A549 (cell line): ENCODE data around the gene PSMD13. TPM values are rescaled to one million over a fixed set of nuclear protein-coding genes. Genes with fewer than 3 reads are reported as not detected.
A peak's percentile ranks its signal among the peaks of the same experiment; 100 is the strongest.

ENCODE experiments used
- ATAC-seq, 2 experiments: fragments of 200-7000 bp in 1 of 2; fragments of >200 bp in 1 of 2; cut with Nextera tagmentation in 1 of 2; cut with Tn5 transposase in 1 of 2; 3 replicates each; pipeline versions ENCODE4 v1.8.0 to v1.9.1; 2018 to 2020; ENCODE audit warnings: mild to moderate bottlenecking in 1 of 2, moderate library complexity in 1 of 2
- CTCF ChIA-PET: fragments of 300-600 bp; sonication (Branson Sonifier 250); formaldehyde crosslinking; extraction: SDS; loops from one replicate; lab custom pipeline; 2021; ENCODE audit warnings: antibody characterized with exemption, inconsistent platforms; lab: Yijun Ruan, JAX
- POLR2A ChIA-PET: fragments of 350-600 bp; formaldehyde crosslinking; extraction: SDS; loops from one replicate; lab custom pipeline; 2021; ENCODE audit warnings: antibody characterized with exemption, inconsistent platforms; lab: Yijun Ruan, JAX
- DNase-seq, 2 experiments: peaks; one replicate each; pipeline versions ENCODE4 v3.0.0 to v3.0.0-alpha.2; 2011 to 2016; ENCODE audit warnings: low read depth in 1 of 2, low spot score in 1 of 2
- FAIRE-seq: peaks from 2 replicates; lab custom pipeline; 2011; peaks lifted over from hg19 to GRCh38; lab: Jason Lieb, UNC
- H3K27ac ChIP-seq, 2 experiments: fragments of >200 bp; sonication (Bioruptor Twin); formaldehyde crosslinking; 3 replicates each; pipeline ENCODE4 v1.5.1; 2016 to 2017
- H3K4me1 ChIP-seq: fragments of >200 bp; sonication (Bioruptor Twin); formaldehyde crosslinking; 3 replicates; pipeline ENCODE4 v1.6.1; 2016
- H3K4me2 ChIP-seq: fragments of >200 bp; sonication (Bioruptor Twin); formaldehyde crosslinking; 3 replicates; pipeline ENCODE4 v1.6.1; 2016
- H3K4me3 ChIP-seq: fragments of >200 bp; sonication (Bioruptor Twin); formaldehyde crosslinking; 3 replicates; pipeline ENCODE4 v1.5.1; 2016
- H3K9me3 ChIP-seq: fragments of >200 bp; sonication (Bioruptor Twin); formaldehyde crosslinking; 3 replicates; pipeline ENCODE4 v1.6.1; 2016
- CBX8 ChIP-seq: fragments of 200-600 bp; sonication (generic); IDR thresholded peaks from 2 replicates; pipeline ENCODE4 v1.6.1; 2016
- ESRRA ChIP-seq: fragments of 150-350 bp; IDR thresholded peaks from 2 replicates; pipeline ENCODE4 v1.6.1; 2014; ENCODE audit warnings: mild to moderate bottlenecking, low read length, borderline replicate concordance
- FOSB ChIP-seq: fragments of 250-450 bp; sonication (Bioruptor Pico); IDR thresholded peaks from 2 replicates; pipeline ENCODE4 v1.5.0; 2020; ENCODE audit warnings: mild to moderate bottlenecking, moderate library complexity
- FOSL2 ChIP-seq, 2 experiments: fragments of 450-650 bp in 1 of 2; fragments of >200 bp in 1 of 2; sonication (Bioruptor Twin) in 1 of 2; formaldehyde crosslinking; IDR thresholded peaks; 2 replicates each; pipeline versions ENCODE4 v1.5.0 to v1.6.1; 2016 to 2020; ENCODE audit warnings: mild to moderate bottlenecking in 1 of 2, moderate library complexity in 1 of 2
- GATA3 ChIP-seq: IDR thresholded peaks from 2 replicates; pipeline ENCODE4 v1.6.1; 2012; ENCODE audit warnings: borderline replicate concordance
- HDAC2 ChIP-seq: fragments of 200-600 bp; sonication (generic); IDR thresholded peaks from 2 replicates; pipeline ENCODE4 v1.6.1; 2016
- HES2 ChIP-seq: fragments of >200 bp; sonication (Bioruptor Twin); formaldehyde crosslinking; IDR thresholded peaks from 2 replicates; pipeline ENCODE4 v1.6.1; 2016
- HOXB13 ChIP-seq: fragments of 250-450 bp; sonication (Bioruptor Pico); IDR thresholded peaks from 2 replicates; pipeline ENCODE4 v1.5.0; 2020; ENCODE audit warnings: low read depth, mild to moderate bottlenecking, moderate library complexity
- JUN ChIP-seq, 2 experiments: fragments of >200 bp; sonication (Bioruptor Twin); formaldehyde crosslinking; IDR thresholded peaks; 2 replicates in 1 of 2; 3 replicates in 1 of 2; pipeline ENCODE4 v1.6.1; 2016 to 2017
- JUNB ChIP-seq: fragments of >200 bp; sonication (Bioruptor Twin); formaldehyde crosslinking; IDR thresholded peaks from 2 replicates; pipeline ENCODE4 v1.6.1; 2016
- KDM1A ChIP-seq: fragments of 200-600 bp; sonication (generic); IDR thresholded peaks from 2 replicates; pipeline ENCODE4 v1.6.1; 2016; ENCODE audit warnings: low read depth, mild to moderate bottlenecking
- NPAS2 ChIP-seq: fragments of 250-450 bp; sonication (Bioruptor Pico); IDR thresholded peaks from 2 replicates; pipeline ENCODE4 v1.8.0; 2022; ENCODE audit warnings: mild to moderate bottlenecking, moderate library complexity, borderline replicate concordance
- NR3C1 ChIP-seq: fragments of >200 bp; sonication (Bioruptor Twin); formaldehyde crosslinking; IDR thresholded peaks from 3 replicates; pipeline ENCODE4 v1.6.1; 2017
- PBX3 ChIP-seq: IDR thresholded peaks from 2 replicates; pipeline ENCODE4 v1.6.1; 2012
- PHF8 ChIP-seq: fragments of 200-600 bp; sonication (generic); IDR thresholded peaks from 2 replicates; pipeline ENCODE4 v1.6.1; 2016; ENCODE audit warnings: low read depth, mild to moderate bottlenecking, antibody characterized with exemption, moderate library complexity, borderline replicate concordance
- POLR2AphosphoS2 ChIP-seq: conservative IDR thresholded peaks from 2 replicates; pipeline ENCODE4 v1.6.1; 2012; ENCODE audit warnings: low read length, improper control_type of control experiment, inconsistent platforms
- RAD21 ChIP-seq, 2 experiments: fragments of >200 bp in 1 of 2; sonication (Bioruptor Twin) in 1 of 2; formaldehyde crosslinking in 1 of 2; IDR thresholded peaks in 1 of 2; conservative IDR thresholded peaks in 1 of 2; 2 replicates in 1 of 2; 3 replicates in 1 of 2; pipeline ENCODE4 v1.6.1; 2012 to 2018; ENCODE audit warnings: inconsistent platforms in 1 of 2
- TFCP2L1 ChIP-seq: fragments of 250-450 bp; sonication (Bioruptor Pico); IDR thresholded peaks from 2 replicates; pipeline ENCODE4 v1.5.0; 2021; ENCODE audit warnings: mild to moderate bottlenecking
- WGBS: methylation state at CpG from one replicate; pipeline ENCODE4 v1.1.6; 2017; ENCODE audit errors: missing lambda C conversion rate; 5-methylcytosine and 5-hydroxymethylcytosine counted together
- polyA plus RNA-seq, 4 experiments: library from polyadenylated mRNA; depleted of rRNA in 3 of 4; stranded (reverse); fragments of >200 nt; fragmentation: RNase III in 1 of 4; extraction: RNeasy Plus Mini Kit Qiagen cat#74134 plus additional on column Dnase treatment in 1 of 4; gene quantifications; 2 replicates in 3 of 4; 3 replicates in 1 of 4; pipeline ENCODE4 v1.2.3, GENCODE V29; 2011 to 2017
- TF ChIP-seq, protein P1 (sequence below): fragments of 150-350 bp; IDR thresholded peaks from 2 replicates; pipeline ENCODE4 v1.6.1; 2014; ENCODE audit warnings: low read depth, mild to moderate bottlenecking, low read length
- TF ChIP-seq, protein P2 (sequence below): fragments of 250-450 bp; sonication (Bioruptor Pico); IDR thresholded peaks from 2 replicates; pipeline ENCODE4 v1.5.0; 2020; ENCODE audit warnings: low read depth, mild to moderate bottlenecking, moderate library complexity

Gene PSMD13
- polyA plus RNA-seq, 2 of the 4 experiments (the other 2 are of a cell fraction): 153 to 198 TPM

DNA sequence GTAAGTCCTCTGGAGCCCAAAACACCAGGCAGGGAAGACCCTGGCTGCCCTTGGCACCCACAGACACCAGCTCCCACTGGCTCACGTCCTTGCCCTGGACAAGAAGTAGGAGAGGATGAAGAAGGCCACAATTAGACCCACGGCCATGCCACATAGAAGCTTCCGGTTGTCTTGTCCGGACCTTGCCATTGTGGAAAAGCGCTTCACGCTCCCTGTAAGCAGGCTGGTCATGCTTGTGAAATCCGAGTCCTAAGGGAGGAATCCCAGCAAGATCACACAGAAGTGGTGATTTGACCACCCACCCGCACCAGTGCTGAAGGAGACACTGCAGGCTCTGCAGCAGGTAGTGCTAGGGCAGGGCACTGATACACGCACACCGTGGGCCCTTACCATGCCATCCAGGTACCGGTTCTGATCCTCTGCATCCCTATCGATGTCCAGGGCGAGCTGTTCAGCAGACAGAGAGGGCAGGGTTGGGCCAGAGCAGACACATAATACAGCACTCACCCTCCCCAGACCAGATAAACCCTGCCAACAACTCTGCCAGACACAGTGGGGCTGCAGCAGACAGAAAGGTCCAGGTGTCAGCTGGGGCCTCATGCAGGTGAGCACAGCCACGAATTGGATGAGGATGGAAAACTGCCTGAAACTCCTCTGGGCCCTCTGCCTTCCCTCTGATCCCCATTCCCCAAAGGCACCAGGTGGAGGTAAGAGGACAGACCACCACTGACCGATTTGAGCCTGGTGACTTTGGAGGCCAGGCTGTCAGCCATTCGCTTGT, 31.4 kb upstream of the PSMD13 start (continued):
- no peak for TF ChIP-seq PBX3
- TF ChIP-seq TFCP2L1 (CRISPR knock-in tag): no peak
- TF ChIP-seq CBX8: no peak
- TF ChIP-seq HES2: no peak

DNA sequence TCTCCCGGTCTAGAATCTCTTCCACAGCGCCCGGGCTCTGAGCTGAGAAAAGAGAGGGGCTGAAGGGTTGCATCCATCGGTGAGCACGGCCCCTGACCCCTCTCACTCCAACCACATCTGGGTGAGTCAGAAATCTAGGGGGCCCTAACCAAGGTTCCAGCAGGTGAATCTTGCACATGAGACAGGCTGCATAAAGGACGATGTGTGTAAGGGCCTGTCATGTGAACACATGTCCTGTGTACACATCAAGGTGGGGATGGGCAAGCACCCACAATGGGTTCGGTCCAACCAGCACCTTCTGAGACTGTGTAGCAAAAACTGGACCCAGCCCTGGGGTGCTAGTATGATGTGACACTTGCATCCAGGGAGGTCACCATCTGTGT, 30.8 kb upstream of the PSMD13 start:
- peak overlapping the region in 1 of 2 experiments; percentile 94; a peak in 4 of 6 replicates for H3K27ac ChIP-seq
- ChIA-PET CTCF (interaction anchor here (1.0 kb wide), 2 partner anchors 9 to 156 kb away, joined by 3 read pairs; a partner anchor contains a TSS), POLR2A (interaction anchor here (1.7 kb wide), 1 partner anchor 150 kb away, joined by 21 read pairs; no protein-coding TSS in a partner anchor)
- ATAC-seq (no peak), DNase-seq (no peak), FAIRE-seq (no peak)
- peak overlapping the region; percentile 96 for H3K4me2 ChIP-seq
- TF ChIP-seq NPAS2 (CRISPR knock-in tag) (no peak), PHF8 (no peak), GATA3 (no peak), JUN (IDR thresholded peaks at IDR 0.05) (no peak), HES2 (no peak), NR3C1 (no peak), FOSL2 (IDR thresholded peaks at IDR 0.05) (no peak), FOSL2 (CRISPR knock-in tag; IDR thresholded peaks at IDR 0.05) (no peak)
- H3K4me1 ChIP-seq: peaks cover 26% of the 10 kb centered on the region
- H3K9me3 ChIP-seq: no peaks in the 10 kb centered on the region
- H3K4me3 ChIP-seq: peak overlapping the region; percentile 100
- WGBS: 95% methylated on average over 7 of the region's 7 CpGs

- CTCF ChIA-PET: interaction anchor here (1.0 kb wide), 2 partner anchors 10 to 156 kb away, joined by 3 read pairs; a partner anchor contains a TSS
Measured at GRCh38 chr11:206526-207207, 30.1 kb upstream of the PSMD13 start.

More at GRCh38 chr11:206526-207207, 30.1 kb upstream of the PSMD13 start:
- peak in 1 of 2 experiments; percentile 0; a peak in 3 of 6 replicates for ATAC-seq
- H3K27ac ChIP-seq: peak overlapping the region; percentile 90 to 94
- peaks cover 26% of the 10 kb centered on the region for H3K4me1 ChIP-seq
- TF ChIP-seq, protein P1, sequence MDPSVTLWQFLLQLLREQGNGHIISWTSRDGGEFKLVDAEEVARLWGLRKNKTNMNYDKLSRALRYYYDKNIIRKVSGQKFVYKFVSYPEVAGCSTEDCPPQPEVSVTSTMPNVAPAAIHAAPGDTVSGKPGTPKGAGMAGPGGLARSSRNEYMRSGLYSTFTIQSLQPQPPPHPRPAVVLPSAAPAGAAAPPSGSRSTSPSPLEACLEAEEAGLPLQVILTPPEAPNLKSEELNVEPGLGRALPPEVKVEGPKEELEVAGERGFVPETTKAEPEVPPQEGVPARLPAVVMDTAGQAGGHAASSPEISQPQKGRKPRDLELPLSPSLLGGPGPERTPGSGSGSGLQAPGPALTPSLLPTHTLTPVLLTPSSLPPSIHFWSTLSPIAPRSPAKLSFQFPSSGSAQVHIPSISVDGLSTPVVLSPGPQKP: no peak
- TF ChIP-seq JUN (IDR thresholded peaks at IDR 0.05): no peak
- no peak for TF ChIP-seq FOSB
- TF ChIP-seq NR3C1: no peak
- TF ChIP-seq POLR2AphosphoS2: no peak
- no peak for TF ChIP-seq JUNB
- no peak for TF ChIP-seq RAD21 (conservative IDR thresholded peaks at IDR 0.05 in 1 of 2, IDR thresholded peaks at IDR 0.05 in 1 of 2)
- no peak for TF ChIP-seq HDAC2
- no peak for TF ChIP-seq FOSL2 (IDR thresholded peaks at IDR 0.05)
- no peak for TF ChIP-seq FOSL2 (CRISPR knock-in tag; IDR thresholded peaks at IDR 0.05)
- TF ChIP-seq HOXB13 (CRISPR knock-in tag): no peak
- TF ChIP-seq ESRRA: no peak
- no peak for TF ChIP-seq KDM1A
- TF ChIP-seq, protein P2, sequence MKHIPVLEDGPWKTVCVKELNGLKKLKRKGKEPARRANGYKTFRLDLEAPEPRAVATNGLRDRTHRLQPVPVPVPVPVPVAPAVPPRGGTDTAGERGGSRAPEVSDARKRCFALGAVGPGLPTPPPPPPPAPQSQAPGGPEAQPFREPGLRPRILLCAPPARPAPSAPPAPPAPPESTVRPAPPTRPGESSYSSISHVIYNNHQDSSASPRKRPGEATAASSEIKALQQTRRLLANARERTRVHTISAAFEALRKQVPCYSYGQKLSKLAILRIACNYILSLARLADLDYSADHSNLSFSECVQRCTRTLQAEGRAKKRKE: no peak
- no peaks in the 10 kb centered on the region for H3K9me3 ChIP-seq
- peak overlapping the region; percentile 100 for H3K4me3 ChIP-seq
- H3K4me2 ChIP-seq: peak overlapping the region; percentile 96
- peak in 1 of 2 experiments; percentile 35 for DNase-seq
- POLR2A ChIA-PET: interaction anchor here (0.6 to 1.9 kb wide), 18 partner anchors 9 to 329 kb away, joined by 3 to 21 read pairs (median 4); partner anchors contain the start of genes HRAS, PSMD13, PTDSS2 and RNH1
- no peak for FAIRE-seq
- 13% methylated on average over 11 of the region's 39 CpGs for WGBS
